ENCODE measurements around the gene TECR.

The TECR gene

GRCh38 chr19:14565298-14565679 lies 35.9 kb downstream of the TECR start:
- DNase-seq (ENCODE audit: insufficient read length, low spot score) (no peak), FAIRE-seq (no peak)
- no peak for TF ChIP-seq PAX5 (IDR thresholded peaks at IDR 0.05; ENCODE audit: insufficient read depth, low read length, severe bottlenecking)

- DNase-seq (ENCODE audit: insufficient read length, low spot score) (no peak), FAIRE-seq (no peak)
- TF ChIP-seq TAF1 (IDR thresholded peaks at IDR 0.05; ENCODE audit: low read depth, low read length) (no peak), POLR2AphosphoS5 (IDR thresholded peaks at IDR 0.05; ENCODE audit: low read depth, low read length) (no peak), POU2F2 (IDR thresholded peaks at IDR 0.05; ENCODE audit: low read depth, low read length) (no peak), PAX5 (IDR thresholded peaks at IDR 0.05; ENCODE audit: insufficient read depth, low read length, severe bottlenecking) (no peak), POLR2A (IDR thresholded peaks at IDR 0.05; ENCODE audit: low read depth, low read length) (no peak), SPI1 (IDR thresholded peaks at IDR 0.05; ENCODE audit: low read depth, low read length) (no peak)
Measured at GRCh38 chr19:14565765-14566711, 36.6 kb downstream of the TECR start.

DNA sequence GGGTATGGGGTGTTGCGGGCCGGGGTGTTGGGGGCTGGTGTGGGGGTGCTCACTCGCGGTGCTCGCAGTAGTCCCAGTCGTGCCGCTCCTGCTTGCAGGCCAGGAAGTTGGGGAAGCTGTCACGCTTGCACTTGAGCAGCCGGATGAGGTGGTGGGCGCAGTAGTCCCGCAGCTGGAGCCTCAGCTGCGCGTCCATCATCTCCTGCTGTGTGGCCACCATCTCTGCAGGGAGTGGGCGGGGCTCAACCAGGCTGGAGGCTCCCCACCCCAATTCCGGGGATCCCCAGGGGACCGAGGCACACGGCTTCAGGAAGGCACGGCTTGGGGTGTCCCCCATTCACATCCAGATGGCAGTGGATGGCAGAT lies 37.3 kb downstream of the TECR start:
- no peak for FAIRE-seq

GRCh38 chr19:14567079-14567478 lies 37.7 kb downstream of the TECR start:
- DNase-seq (ENCODE audit: insufficient read length, low spot score) (no peak), FAIRE-seq (no peak)
- no peak for TF ChIP-seq POLR2A (IDR thresholded peaks at IDR 0.05; ENCODE audit: low read depth, low read length)
- no peak for TF ChIP-seq POU2F2 (IDR thresholded peaks at IDR 0.05; ENCODE audit: low read depth, low read length)
- TF ChIP-seq SPI1 (IDR thresholded peaks at IDR 0.05; ENCODE audit: low read depth, low read length), result no peak
- no peak for TF ChIP-seq POLR2AphosphoS5 (IDR thresholded peaks at IDR 0.05; ENCODE audit: low read depth, low read length)
- TF ChIP-seq TAF1 (IDR thresholded peaks at IDR 0.05; ENCODE audit: low read depth, low read length), result no peak
- TF ChIP-seq PAX5 (IDR thresholded peaks at IDR 0.05; ENCODE audit: insufficient read depth, low read length, severe bottlenecking), result no peak

More for the DNA sequence above, 37.3 kb downstream of the TECR start:
- TF ChIP-seq PAX5 (IDR thresholded peaks at IDR 0.05; ENCODE audit: insufficient read depth, low read length, severe bottlenecking) (no peak), POU2F2 (IDR thresholded peaks at IDR 0.05; ENCODE audit: low read depth, low read length) (no peak), TAF1 (IDR thresholded peaks at IDR 0.05; ENCODE audit: low read depth, low read length) (no peak), SPI1 (IDR thresholded peaks at IDR 0.05; ENCODE audit: low read depth, low read length) (no peak)
- DNase-seq (ENCODE audit: insufficient read length, low spot score), result no peak

DNA sequence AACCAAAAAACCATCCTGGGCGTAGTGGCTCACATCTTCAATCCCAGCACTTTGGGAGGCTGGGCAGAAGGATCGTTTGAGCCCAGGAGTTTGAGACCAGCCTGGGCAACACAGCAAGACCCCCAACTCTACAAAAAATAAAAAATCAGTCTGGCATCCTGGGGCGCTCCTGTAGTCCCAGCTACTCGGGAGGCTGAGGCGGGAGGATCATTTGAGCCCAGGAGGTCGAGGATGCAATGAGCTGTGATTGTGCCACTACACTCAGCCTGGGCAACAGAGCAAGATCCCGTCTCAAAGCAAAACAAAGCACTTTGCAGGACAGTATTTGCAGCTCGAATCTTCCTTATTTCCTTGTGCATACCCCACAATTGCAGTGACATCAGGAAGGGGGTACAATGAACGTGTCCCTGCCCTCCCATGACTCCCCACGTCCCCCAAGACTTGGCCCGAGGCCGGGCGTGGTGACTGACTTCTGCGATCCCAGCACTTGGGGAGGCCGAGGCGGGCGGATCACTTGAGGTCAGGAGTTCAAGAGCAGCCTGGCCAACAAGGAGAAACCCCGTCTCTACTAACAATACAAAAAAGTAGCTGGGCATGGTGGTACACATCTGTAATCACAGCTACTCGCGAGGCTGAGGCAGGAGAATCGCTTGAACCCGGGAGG lies 41.6 kb downstream of the TECR start:
- no peak for DNase-seq (ENCODE audit: insufficient read length, low spot score)
- no peak for TF ChIP-seq PAX5 (IDR thresholded peaks at IDR 0.05; ENCODE audit: insufficient read depth, low read length, severe bottlenecking)
- TF ChIP-seq POLR2A (IDR thresholded peaks at IDR 0.05; ENCODE audit: low read depth, low read length), result no peak
- TF ChIP-seq POU2F2 (IDR thresholded peaks at IDR 0.05; ENCODE audit: low read depth, low read length), result no peak
- TF ChIP-seq TAF1 (IDR thresholded peaks at IDR 0.05; ENCODE audit: low read depth, low read length), result no peak
- no peak for TF ChIP-seq SPI1 (IDR thresholded peaks at IDR 0.05; ENCODE audit: low read depth, low read length)
- TF ChIP-seq POLR2AphosphoS5 (IDR thresholded peaks at IDR 0.05; ENCODE audit: low read depth, low read length), result no peak
- no peak for FAIRE-seq

DNA sequence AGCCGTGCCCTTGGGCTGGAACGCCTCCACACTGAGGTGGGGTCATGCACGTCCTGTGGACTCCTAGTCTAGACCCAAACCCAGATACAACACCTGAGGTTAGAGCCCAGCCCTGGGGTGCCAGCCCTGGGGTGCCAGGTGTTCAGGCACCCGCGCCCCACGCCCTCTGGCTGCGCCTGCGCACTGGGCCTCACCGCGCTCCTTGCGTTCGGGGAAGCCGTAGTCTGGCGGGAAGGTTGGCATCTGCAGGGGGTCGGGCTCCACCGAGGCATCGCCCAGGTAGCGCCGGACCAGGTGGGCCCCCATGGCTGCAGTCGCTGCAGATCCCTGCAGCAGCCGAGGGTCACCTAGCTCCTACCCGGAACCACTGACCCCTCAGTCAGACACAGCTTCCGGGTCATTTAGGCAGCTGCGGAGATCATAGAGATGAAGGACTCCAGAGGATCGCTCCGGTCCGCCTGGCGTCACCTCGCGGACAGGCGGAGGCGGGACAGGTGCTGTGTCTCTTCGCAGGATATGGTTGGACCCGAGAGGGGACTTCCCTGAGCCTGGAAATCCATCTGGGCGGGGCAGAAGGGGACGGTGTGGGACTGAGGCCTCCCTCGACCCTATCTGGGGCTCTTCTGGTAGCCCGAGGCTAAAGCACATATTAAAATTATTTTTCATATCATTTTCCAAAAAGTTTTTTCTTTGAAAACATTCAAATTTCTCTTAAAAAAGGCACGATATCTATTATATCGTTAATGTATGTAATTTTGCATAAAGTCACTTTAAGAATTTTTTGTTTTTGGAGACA lies 42.5 kb downstream of the TECR start, which contains the start of gene NDUFB7:
Gene NDUFB7, minus strand, starts transcription at position 372 of the 796 bp plus-strand sequence. Its CDS starts 66 bp downstream, at position 306.
- DNase-seq (ENCODE audit: insufficient read length, low spot score) (peak; percentile 82), FAIRE-seq (peak; percentile 93)
- TF ChIP-seq POLR2A (IDR thresholded peaks at IDR 0.05; ENCODE audit: low read depth, low read length) (peak; percentile 89), TAF1 (IDR thresholded peaks at IDR 0.05; ENCODE audit: low read depth, low read length) (peak; percentile 72; the same call in 1 of the 2 replicates), PAX5 (IDR thresholded peaks at IDR 0.05; ENCODE audit: insufficient read depth, low read length, severe bottlenecking) (peak; percentile 67), POU2F2 (IDR thresholded peaks at IDR 0.05; ENCODE audit: low read depth, low read length) (peak; percentile 33; the same call in 1 of the 2 replicates), POLR2AphosphoS5 (IDR thresholded peaks at IDR 0.05; ENCODE audit: low read depth, low read length) (peak; percentile 85), SPI1 (IDR thresholded peaks at IDR 0.05; ENCODE audit: low read depth, low read length) (no peak)

DNA sequence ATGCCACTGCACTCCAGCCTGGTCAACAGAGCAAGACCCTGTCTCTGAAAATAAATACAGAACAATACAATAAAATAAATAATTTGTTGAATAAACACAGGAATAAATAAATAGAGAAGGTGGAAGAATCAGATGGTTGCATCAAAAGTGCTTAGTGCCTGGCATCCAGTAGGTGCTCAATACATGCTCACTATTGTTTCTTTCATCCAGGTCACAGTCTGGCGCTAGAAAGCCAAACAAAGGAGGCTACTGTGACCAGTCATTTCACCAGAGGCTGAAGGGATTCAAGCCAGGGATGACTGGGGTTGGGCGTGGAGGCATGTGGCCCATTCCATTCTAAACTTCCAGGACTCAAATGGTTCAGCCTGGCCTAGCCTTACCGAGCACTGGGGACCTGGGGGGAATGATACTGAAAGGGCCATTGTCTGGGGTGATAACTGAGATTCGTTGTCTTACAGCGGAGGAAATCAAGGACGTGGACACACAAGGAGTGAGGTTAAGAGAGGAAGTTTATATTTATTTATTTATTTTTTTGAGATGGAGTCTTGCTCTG lies 46.1 kb downstream of the TECR start:
- TF ChIP-seq SPI1 (IDR thresholded peaks at IDR 0.05; ENCODE audit: low read depth, low read length) (no peak), TAF1 (IDR thresholded peaks at IDR 0.05; ENCODE audit: low read depth, low read length) (no peak), POU2F2 (IDR thresholded peaks at IDR 0.05; ENCODE audit: low read depth, low read length) (no peak), PAX5 (IDR thresholded peaks at IDR 0.05; ENCODE audit: insufficient read depth, low read length, severe bottlenecking) (no peak), POLR2AphosphoS5 (IDR thresholded peaks at IDR 0.05; ENCODE audit: low read depth, low read length) (no peak)
- DNase-seq (ENCODE audit: insufficient read length, low spot score), result no peak
- no peak for FAIRE-seq

DNA sequence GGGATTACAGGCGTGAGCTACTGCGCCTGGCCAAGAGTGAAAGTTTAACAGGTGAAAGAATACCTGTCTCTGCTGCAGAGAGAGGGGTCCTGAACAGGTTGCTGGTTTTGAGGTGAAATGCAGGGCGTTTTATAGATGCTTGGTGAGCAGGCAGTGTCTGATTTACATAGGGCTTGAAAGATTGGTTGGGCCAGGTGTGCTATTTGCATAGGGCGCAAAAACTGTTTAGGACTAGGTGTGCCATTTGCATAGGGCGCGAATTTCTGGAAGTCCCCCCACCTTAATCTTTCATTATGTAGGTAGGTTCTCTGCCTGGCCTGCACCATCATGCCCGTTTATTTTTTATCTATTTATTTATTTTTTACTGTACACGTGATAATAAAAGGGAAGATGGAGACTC lies 47.0 kb downstream of the TECR start:
- no peak for FAIRE-seq
- no peak for TF ChIP-seq POLR2A (IDR thresholded peaks at IDR 0.05; ENCODE audit: low read depth, low read length)
- peak; percentile 68; the same call in 1 of the 2 replicates for TF ChIP-seq POU2F2 (IDR thresholded peaks at IDR 0.05; ENCODE audit: low read depth, low read length)
- no peak for TF ChIP-seq TAF1 (IDR thresholded peaks at IDR 0.05; ENCODE audit: low read depth, low read length)
- no peak for TF ChIP-seq POLR2AphosphoS5 (IDR thresholded peaks at IDR 0.05; ENCODE audit: low read depth, low read length)
- no peak for DNase-seq (ENCODE audit: insufficient read length, low spot score)

DNA sequence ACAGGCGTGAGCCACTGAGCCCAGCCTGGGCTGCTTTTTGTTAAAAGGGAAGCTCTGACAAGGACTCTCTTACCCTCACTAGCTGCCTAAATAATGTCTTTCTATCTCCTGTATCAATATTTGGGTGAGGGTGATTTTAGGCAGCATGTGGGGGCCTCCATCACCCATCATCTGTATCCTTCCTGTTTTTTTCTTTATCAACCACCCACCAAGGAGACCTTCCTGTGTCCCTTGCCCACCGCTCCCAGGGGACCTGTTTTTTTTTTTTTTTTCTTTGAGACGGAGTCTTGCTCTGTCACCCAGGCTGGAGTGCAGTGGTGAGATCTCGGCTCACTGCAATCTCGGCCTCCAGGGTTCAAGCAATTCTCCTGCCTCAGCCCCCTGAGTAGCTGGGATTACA lies 47.9 kb downstream of the TECR start:
- DNase-seq (ENCODE audit: insufficient read length, low spot score) (no peak), FAIRE-seq (no peak)
- TF ChIP-seq TAF1 (IDR thresholded peaks at IDR 0.05; ENCODE audit: low read depth, low read length), result no peak
- no peak for TF ChIP-seq PAX5 (IDR thresholded peaks at IDR 0.05; ENCODE audit: insufficient read depth, low read length, severe bottlenecking)
- no peak for TF ChIP-seq POLR2A (IDR thresholded peaks at IDR 0.05; ENCODE audit: low read depth, low read length)
- TF ChIP-seq POLR2AphosphoS5 (IDR thresholded peaks at IDR 0.05; ENCODE audit: low read depth, low read length), result no peak
- TF ChIP-seq POU2F2 (IDR thresholded peaks at IDR 0.05; ENCODE audit: low read depth, low read length), result no peak
- TF ChIP-seq SPI1 (IDR thresholded peaks at IDR 0.05; ENCODE audit: low read depth, low read length), result no peak
